ENCODE data around the gene CALCOCO1. TPM values are rescaled to one million over a fixed set of nuclear protein-coding genes. Genes with fewer than 3 reads are reported as not detected.
A peak's percentile ranks its signal among the peaks of the same experiment; 100 is the strongest.

CALCOCO1 gene
- total RNA-seq, 1 experiment from 2014 or later, result 16.8 TPM

- H3K27me3 ChIP-seq (replicated peaks; ENCODE audit: insufficient read depth, low read depth, low read length, poor library complexity), result no peaks in the 10 kb centered on the region
- intact Hi-C loops (cut with micrococcal nuclease; ENCODE audit: unreplicated experiment), result no loop called here
- H3K36me3 ChIP-seq (ENCODE audit: insufficient read depth, low read length, poor library complexity, severe bottlenecking), result peaks cover 84% of the 10 kb centered on the region
- POLR2A ChIA-PET (ENCODE audit: low non-redundant PET), result no interaction called here
- DNase-seq (ENCODE audit: low spot score), result no peak
- CTCF ChIA-PET, result interaction anchor here (1.0 kb wide), 1 partner anchor 127 kb away, joined by 3 read pairs; no protein-coding TSS in a partner anchor
- TF ChIP-seq EZH2 (IDR thresholded peaks at IDR 0.05; ENCODE audit: borderline replicate concordance, low read depth, low read length, poor library complexity, severe bottlenecking), result no peak
- TF ChIP-seq, protein P1, sequence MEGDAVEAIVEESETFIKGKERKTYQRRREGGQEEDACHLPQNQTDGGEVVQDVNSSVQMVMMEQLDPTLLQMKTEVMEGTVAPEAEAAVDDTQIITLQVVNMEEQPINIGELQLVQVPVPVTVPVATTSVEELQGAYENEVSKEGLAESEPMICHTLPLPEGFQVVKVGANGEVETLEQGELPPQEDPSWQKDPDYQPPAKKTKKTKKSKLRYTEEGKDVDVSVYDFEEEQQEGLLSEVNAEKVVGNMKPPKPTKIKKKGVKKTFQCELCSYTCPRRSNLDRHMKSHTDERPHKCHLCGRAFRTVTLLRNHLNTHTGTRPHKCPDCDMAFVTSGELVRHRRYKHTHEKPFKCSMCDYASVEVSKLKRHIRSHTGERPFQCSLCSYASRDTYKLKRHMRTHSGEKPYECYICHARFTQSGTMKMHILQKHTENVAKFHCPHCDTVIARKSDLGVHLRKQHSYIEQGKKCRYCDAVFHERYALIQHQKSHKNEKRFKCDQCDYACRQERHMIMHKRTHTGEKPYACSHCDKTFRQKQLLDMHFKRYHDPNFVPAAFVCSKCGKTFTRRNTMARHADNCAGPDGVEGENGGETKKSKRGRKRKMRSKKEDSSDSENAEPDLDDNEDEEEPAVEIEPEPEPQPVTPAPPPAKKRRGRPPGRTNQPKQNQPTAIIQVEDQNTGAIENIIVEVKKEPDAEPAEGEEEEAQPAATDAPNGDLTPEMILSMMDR (conservative IDR thresholded peaks at IDR 0.05; ENCODE audit: low read depth, low read length), result no peak
- H3K9me3 ChIP-seq (ENCODE audit: low read depth, low read length, poor library complexity, severe bottlenecking), result no peaks in the 10 kb centered on the region
- peaks cover 22% of the 10 kb centered on the region for H3K4me1 ChIP-seq (ENCODE audit: insufficient read depth, low read length, poor library complexity, severe bottlenecking)
- H3K27ac ChIP-seq (ENCODE audit: low read depth, low read length, poor library complexity, severe bottlenecking), result no peak overlapping the region
- H3K4me3 ChIP-seq (ENCODE audit: low read depth, low read length, poor library complexity, severe bottlenecking), result no peak overlapping the region
- no TSS peak for BruUV-seq (replicated peaks)
Measured at GRCh38 chr12:53670308-53670707, 56.9 kb downstream of the CALCOCO1 start.

DNA sequence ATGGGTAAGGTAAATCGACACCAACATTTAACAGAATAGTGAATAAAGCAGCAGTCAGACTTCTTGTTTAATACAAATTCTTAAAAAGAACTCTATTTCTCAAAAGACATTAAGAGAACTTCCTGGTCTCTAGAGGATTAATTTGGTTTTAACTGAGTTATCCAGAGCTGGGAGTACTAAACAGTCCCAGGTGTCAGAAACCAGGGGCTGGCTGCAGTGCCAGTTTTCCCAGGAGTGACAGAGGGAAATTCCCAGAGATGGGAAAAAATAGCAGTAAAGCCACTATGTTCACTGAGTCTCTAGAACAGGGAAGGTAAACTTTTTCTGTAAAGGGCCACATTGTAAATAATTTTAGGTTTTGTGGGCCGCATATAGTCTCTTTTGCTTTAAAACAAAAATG, 60.2 kb downstream of the CALCOCO1 start:
- no TSS peak for BruUV-seq (replicated peaks)
- no peak overlapping the region for H3K4me3 ChIP-seq (ENCODE audit: low read depth, low read length, poor library complexity, severe bottlenecking)
- ChIA-PET POLR2A (ENCODE audit: low non-redundant PET) (no interaction called here), CTCF (no interaction called here)
- peaks cover 8% of the 10 kb centered on the region for H3K4me1 ChIP-seq (ENCODE audit: insufficient read depth, low read length, poor library complexity, severe bottlenecking)
- TF ChIP-seq EZH2 (IDR thresholded peaks at IDR 0.05; ENCODE audit: borderline replicate concordance, low read depth, low read length, poor library complexity, severe bottlenecking), result no peak
- TF ChIP-seq, protein P1 (conservative IDR thresholded peaks at IDR 0.05; ENCODE audit: low read depth, low read length), result no peak
- H3K27ac ChIP-seq (ENCODE audit: low read depth, low read length, poor library complexity, severe bottlenecking), result peak overlapping the region; percentile 45
- intact Hi-C loops (cut with micrococcal nuclease; ENCODE audit: unreplicated experiment), result no loop called here
- H3K27me3 ChIP-seq (replicated peaks; ENCODE audit: insufficient read depth, low read depth, low read length, poor library complexity), result no peaks in the 10 kb centered on the region
- no peaks in the 10 kb centered on the region for H3K9me3 ChIP-seq (ENCODE audit: low read depth, low read length, poor library complexity, severe bottlenecking)
- DNase-seq (ENCODE audit: low spot score), result no peak
- peaks cover 85% of the 10 kb centered on the region for H3K36me3 ChIP-seq (ENCODE audit: insufficient read depth, low read length, poor library complexity, severe bottlenecking)

GRCh38 chr12:53664936-53665335, 62.3 kb downstream of the CALCOCO1 start:
- Histone ChIP-seq H3K27me3 (replicated peaks; ENCODE audit: insufficient read depth, low read depth, low read length, poor library complexity) (no peaks in the 10 kb centered on the region), H3K4me3 (ENCODE audit: low read depth, low read length, poor library complexity, severe bottlenecking) (no peak overlapping the region), H3K9me3 (ENCODE audit: low read depth, low read length, poor library complexity, severe bottlenecking) (no peaks in the 10 kb centered on the region), H3K27ac (ENCODE audit: low read depth, low read length, poor library complexity, severe bottlenecking) (no peak overlapping the region), H3K4me1 (ENCODE audit: insufficient read depth, low read length, poor library complexity, severe bottlenecking) (no peaks in the 10 kb centered on the region), H3K36me3 (ENCODE audit: insufficient read depth, low read length, poor library complexity, severe bottlenecking) (peaks cover 70% of the 10 kb centered on the region)
- no peak for DNase-seq (ENCODE audit: low spot score)
- POLR2A ChIA-PET (ENCODE audit: low non-redundant PET), result interaction anchor here (0.5 kb wide), 1 partner anchor 13 kb away, joined by 3 read pairs; no protein-coding TSS in a partner anchor
- CTCF ChIA-PET, result no interaction called here
- intact Hi-C loops (cut with micrococcal nuclease; ENCODE audit: unreplicated experiment), result no loop called here
- BruUV-seq (replicated peaks), result no TSS peak
- TF ChIP-seq, protein P1 (conservative IDR thresholded peaks at IDR 0.05; ENCODE audit: low read depth, low read length), result no peak
- TF ChIP-seq EZH2 (IDR thresholded peaks at IDR 0.05; ENCODE audit: borderline replicate concordance, low read depth, low read length, poor library complexity, severe bottlenecking), result no peak
